HepG2 (cell line): Measurements from ENCODE around the gene THSD1. TPM values are rescaled to one million over a fixed set of nuclear protein-coding genes. Genes with fewer than 3 reads are reported as not detected.

Experiments
- ATAC-seq: fragments of 200-7000 bp; cut with Tn5 transposase; 3 replicates; pipeline ENCODE4 v1.9.1; 2020; ENCODE audit warnings: mild to moderate bottlenecking, moderate library complexity
- BruUV-seq: library from RNA; stranded (reverse); fragments of 400-500 nt; replicated peaks from 2 replicates; lab custom pipeline; 2021; lab: Mats Ljungman, UMichigan
- CTCF ChIA-PET: fragments of 300-600 bp; formaldehyde crosslinking; extraction: SDS; loops from one replicate; lab custom pipeline; 2021; ENCODE audit warnings: low total read pairs, inconsistent platforms, low intra/inter-chr PET ratio; lab: Yijun Ruan, JAX
- POLR2A ChIA-PET: fragments of 350-600 bp; sonication (Branson Sonifier 250); formaldehyde crosslinking; loops from one replicate; lab custom pipeline; 2020; ENCODE audit warnings: antibody characterized with exemption, inconsistent platforms; lab: Yijun Ruan, JAX
- DNase-seq: peaks from one replicate; pipeline ENCODE4 v3.0.0-alpha.2; 2015; ENCODE audit warnings: low spot score
- FAIRE-seq: peaks from 3 replicates; lab custom pipeline; 2011; peaks lifted over from hg19 to GRCh38; lab: Jason Lieb, UNC
- H2AFZ ChIP-seq: one replicate; pipeline ENCODE4 v1.6.1; 2011; ENCODE audit warnings: low read length, inconsistent platforms
- H3K27ac ChIP-seq: fragments of 300-600 bp; 3 replicates; pipeline ENCODE4 v1.8.0; 2011; ENCODE audit warnings: mixed run types, mild to moderate bottlenecking, mixed read lengths, low read length, inconsistent platforms; ENCODE audit not compliant: insufficient read depth; ENCODE audit errors: extremely low read length
- H3K27me3 ChIP-seq, 2 experiments: fragments of 200-600 bp in 1 of 2; 2 replicates in 1 of 2; 3 replicates in 1 of 2; pipeline versions ENCODE4 v1.6.0 to v1.8.0; 2011; ENCODE audit warnings: low read length in 2 of 2, mild to moderate bottlenecking in 2 of 2, moderate library complexity in 2 of 2, inconsistent platforms in 1 of 2; ENCODE audit not compliant: insufficient read depth in 2 of 2, control insufficient read depth in 1 of 2
- H3K36me3 ChIP-seq, 2 experiments: fragments of 200-600 bp in 1 of 2; replicated peaks in 1 of 2; 2 replicates in 1 of 2; 3 replicates in 1 of 2; pipeline versions ENCODE4 v1.5.1 to v1.8.0; 2011; ENCODE audit warnings: low read length in 2 of 2, inconsistent platforms in 1 of 2; ENCODE audit not compliant: insufficient read depth in 2 of 2, control insufficient read depth in 1 of 2
- H3K4me1 ChIP-seq: 2 replicates; pipeline ENCODE4 v1.5.1; 2012; ENCODE audit warnings: low read length, inconsistent platforms; ENCODE audit not compliant: insufficient read depth
- H3K4me2 ChIP-seq: 2 replicates; pipeline ENCODE4 v1.6.0; 2011; ENCODE audit warnings: low read depth, low read length, inconsistent platforms
- H3K4me3 ChIP-seq, 3 experiments: fragments of 200-600 bp in 1 of 3; sonication (generic), shearing (Covaris generic) in 1 of 3; replicated peaks in 1 of 3; 2 replicates each; pipeline ENCODE4 v1.5.1; 2011 to 2016; ENCODE audit warnings: low read length in 3 of 3, inconsistent platforms in 2 of 3, low read depth in 2 of 3, mild to moderate bottlenecking in 2 of 3, control low read depth in 1 of 3, mixed read lengths in 1 of 3; ENCODE audit not compliant: insufficient read depth in 1 of 3
- H3K79me2 ChIP-seq: one replicate; pipeline ENCODE4 v1.6.1; 2011; ENCODE audit warnings: low read length, inconsistent platforms; ENCODE audit not compliant: insufficient read depth
- H3K9ac ChIP-seq: 2 replicates; pipeline ENCODE4 v1.6.0; 2011; ENCODE audit warnings: mild to moderate bottlenecking, low read depth, low read length, inconsistent platforms; ENCODE audit not compliant: insufficient read depth
- H3K9me3 ChIP-seq: 2 replicates; pipeline ENCODE4 v1.5.1; 2012; ENCODE audit warnings: mild to moderate bottlenecking, low read length
- H4K20me1 ChIP-seq: 2 replicates; pipeline ENCODE4 v1.6.0; 2011; ENCODE audit warnings: inconsistent platforms, mild to moderate bottlenecking, low read length, moderate library complexity; ENCODE audit not compliant: insufficient read depth
- ATM ChIP-seq: fragments of 450-650 bp; IDR thresholded peaks from 2 replicates; pipeline ENCODE4 v1.7.1; 2017; ENCODE audit warnings: mild to moderate bottlenecking, borderline replicate concordance
- CENPT ChIP-seq: sonication (generic); formaldehyde crosslinking; IDR thresholded peaks from 2 replicates; pipeline ENCODE4 v1.8.0; 2022; ENCODE audit warnings: low read depth, mild to moderate bottlenecking, moderate library complexity, missing genetic modification reagents
- KDM5A ChIP-seq: fragments of 200-600 bp; sonication (generic); IDR thresholded peaks from 2 replicates; pipeline ENCODE4 v1.7.0; 2018; ENCODE audit warnings: antibody characterized with exemption, mild to moderate bottlenecking, low read length, borderline replicate concordance
- MBD4 ChIP-seq: IDR thresholded peaks from 2 replicates; pipeline ENCODE4 v1.6.1; 2012; ENCODE audit warnings: low read length, inconsistent platforms, borderline replicate concordance
- NFIC ChIP-seq: IDR thresholded peaks from 2 replicates; pipeline ENCODE4 v1.6.1; 2012; ENCODE audit warnings: mild to moderate bottlenecking, low read length, inconsistent platforms
- SOX13 ChIP-seq, 3 experiments: fragments of 450-650 bp in 1 of 3; sonication (generic) in 1 of 3; formaldehyde crosslinking in 1 of 3; IDR thresholded peaks in 2 of 3; conservative IDR thresholded peaks in 1 of 3; 2 replicates each; pipeline versions ENCODE4 v1.5.0 to v1.6.1; 2016 to 2020; ENCODE audit warnings: antibody characterized with exemption in 1 of 3, mild to moderate bottlenecking in 1 of 3, missing compliant biosample characterization in 1 of 3, missing genetic modification reagents in 1 of 3, moderate library complexity in 1 of 3
- TP53 ChIP-seq: sonication (generic); formaldehyde crosslinking; conservative IDR thresholded peaks from 2 replicates; pipeline ENCODE4 v1.4.0; 2020; ENCODE audit warnings: missing genetic modification reagents
- ZBTB3 ChIP-seq: sonication (generic); formaldehyde crosslinking; IDR thresholded peaks from 2 replicates; pipeline ENCODE4 v1.4.0; 2020; ENCODE audit warnings: low read depth, mild to moderate bottlenecking, moderate library complexity, missing genetic modification reagents, borderline replicate concordance
- ZNF230 ChIP-seq: sonication (generic); formaldehyde crosslinking; IDR thresholded peaks from 2 replicates; pipeline ENCODE4 v1.4.0; 2020; ENCODE audit warnings: mild to moderate bottlenecking, missing genetic modification reagents
- ZNF75D ChIP-seq: sonication (generic); formaldehyde crosslinking; IDR thresholded peaks from 2 replicates; pipeline ENCODE4 v1.8.1; 2023; ENCODE audit warnings: missing genetic modification reagents, mild to moderate bottlenecking, borderline replicate concordance
- ZNF761 ChIP-seq: sonication (generic); formaldehyde crosslinking; conservative IDR thresholded peaks from 2 replicates; pipeline ENCODE4 v1.4.0; 2020; ENCODE audit warnings: mild to moderate bottlenecking, missing genetic modification reagents
- ZNF878 ChIP-seq: sonication (generic); formaldehyde crosslinking; IDR thresholded peaks from 2 replicates; pipeline ENCODE4 v1.8.1; 2023; ENCODE audit warnings: mild to moderate bottlenecking, missing genetic modification reagents, moderate library complexity
- ZSCAN21 ChIP-seq: sonication (generic); formaldehyde crosslinking; IDR thresholded peaks from 2 replicates; pipeline ENCODE4 v1.8.0; 2022; ENCODE audit warnings: mild to moderate bottlenecking, missing genetic modification reagents, moderate library complexity, borderline replicate concordance
- WGBS: methylation state at CpG from one replicate; pipeline ENCODE4 v1.1.6; 2017; ENCODE audit warnings: low lambda C conversion rate; 5-methylcytosine and 5-hydroxymethylcytosine counted together
- in situ Hi-C: cut with HindIII; loops from 2 replicates; pipeline ENCODE4 v1.10.0; 2017; ENCODE audit warnings: low pct_unique_long_range_greater_than_20kb; ENCODE audit not compliant: extremely low pct_ligation_motif_present
- intact Hi-C: fragments of 100-400 bp; cut with micrococcal nuclease; formaldehyde crosslinking; loops from one replicate; pipeline ENCODE4 v1.10.0; 2022; ENCODE audit not compliant: unreplicated experiment
- polyA plus RNA-seq, 8 experiments: library from polyadenylated mRNA; depleted of rRNA in 3 of 8; stranded (reverse) in 7 of 8; unstranded in 1 of 8; fragments of >200 nt; fragmentation: Illumina TruSeq in 4 of 8; extraction: Trizol in 4 of 8; gene quantifications; 2 replicates each; pipeline versions ENCODE4 v1.2.1 to v1.2.3, GENCODE V29; 2011 to 2016; ENCODE audit warnings: low read depth in 4 of 8, missing spikeins in 1 of 8, mixed read lengths in 1 of 8; ENCODE audit not compliant: insufficient read depth in 1 of 8
- total RNA-seq, 5 experiments: library from RNA; depleted of rRNA; stranded (reverse); fragments of >200 nt; fragmentation: Illumina TruSeq; extraction: Trizol; gene quantifications; 2 replicates each; pipeline ENCODE4 v1.2.3, GENCODE V29; 2016; ENCODE audit warnings: low read depth in 1 of 5
- TF ChIP-seq, protein P1 (sequence below): sonication (generic); formaldehyde crosslinking; IDR thresholded peaks from 2 replicates; pipeline ENCODE4 v1.4.0; 2020; ENCODE audit warnings: mild to moderate bottlenecking, missing genetic modification reagents
- TF ChIP-seq, protein P2 (sequence below): IDR thresholded peaks from 2 replicates; pipeline ENCODE4 v1.6.1; 2016; ENCODE audit warnings: low read depth, missing genetic modification reagents, missing compliant biosample characterization

THSD1 gene
- total and polyA plus RNA-seq, 2 of the 13 experiments (the other 11 are each of a cell fraction or from before 2014, with no cell fraction given), result 0.11 to 0.15 TPM

DNA sequence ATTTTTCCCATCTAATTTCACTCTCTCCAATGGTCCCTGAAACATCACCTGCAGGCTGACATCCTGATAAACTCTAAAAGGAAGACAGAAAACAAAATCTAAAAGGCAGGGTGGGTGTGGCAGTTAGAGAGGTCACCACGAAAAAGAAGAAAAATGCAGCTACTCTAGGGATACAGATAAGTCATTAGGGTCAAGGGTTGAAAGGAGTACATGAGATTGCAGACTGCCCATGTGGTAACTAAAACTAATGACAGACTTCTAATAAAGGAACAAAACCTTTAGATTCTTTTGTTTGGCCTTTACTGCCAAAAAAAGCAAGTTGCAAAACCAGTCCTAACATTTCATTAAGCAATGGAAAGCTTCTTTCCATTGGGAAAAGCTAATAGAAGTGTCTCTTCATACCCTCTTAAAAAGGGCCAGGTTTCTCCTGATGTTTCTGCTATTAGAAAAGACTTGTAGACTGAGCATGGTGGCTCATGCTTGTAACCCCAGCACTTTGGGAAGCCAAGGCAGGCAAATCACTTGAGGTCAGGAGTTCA is 31.0 kb downstream of the THSD1 start:
- 0% methylated on average over 1 of the region's 1 CpG for WGBS
- H3K9ac ChIP-seq, result no peak overlapping the region
- peaks cover 0 to 36% of the 10 kb centered on the region in 2 experiments; a peak in 3 of 5 replicates for H3K27me3 ChIP-seq
- H3K4me2 ChIP-seq, result no peak overlapping the region
- H3K9me3 ChIP-seq, result no peaks in the 10 kb centered on the region
- POLR2A ChIA-PET, result no interaction called here
- H3K79me2 ChIP-seq, result no peaks in the 10 kb centered on the region
- H3K4me3 ChIP-seq, result no peak overlapping the region
- no peak overlapping the region for H2AFZ ChIP-seq
- no peak overlapping the region for H3K27ac ChIP-seq
- CTCF ChIA-PET, result no interaction called here
- no peak for ATAC-seq
- in situ Hi-C loops (no loop called here), intact Hi-C loops (no loop called here)
- H3K4me1 ChIP-seq, result peaks cover 20% of the 10 kb centered on the region
- H4K20me1 ChIP-seq, result no peaks in the 10 kb centered on the region
- H3K36me3 ChIP-seq, result no peaks in the 10 kb centered on the region
- no TSS peak for BruUV-seq
- no peak for TF ChIP-seq NFIC
- no peak for TF ChIP-seq ZNF230 (CRISPR knock-in tag)
- TF ChIP-seq, protein P1, sequence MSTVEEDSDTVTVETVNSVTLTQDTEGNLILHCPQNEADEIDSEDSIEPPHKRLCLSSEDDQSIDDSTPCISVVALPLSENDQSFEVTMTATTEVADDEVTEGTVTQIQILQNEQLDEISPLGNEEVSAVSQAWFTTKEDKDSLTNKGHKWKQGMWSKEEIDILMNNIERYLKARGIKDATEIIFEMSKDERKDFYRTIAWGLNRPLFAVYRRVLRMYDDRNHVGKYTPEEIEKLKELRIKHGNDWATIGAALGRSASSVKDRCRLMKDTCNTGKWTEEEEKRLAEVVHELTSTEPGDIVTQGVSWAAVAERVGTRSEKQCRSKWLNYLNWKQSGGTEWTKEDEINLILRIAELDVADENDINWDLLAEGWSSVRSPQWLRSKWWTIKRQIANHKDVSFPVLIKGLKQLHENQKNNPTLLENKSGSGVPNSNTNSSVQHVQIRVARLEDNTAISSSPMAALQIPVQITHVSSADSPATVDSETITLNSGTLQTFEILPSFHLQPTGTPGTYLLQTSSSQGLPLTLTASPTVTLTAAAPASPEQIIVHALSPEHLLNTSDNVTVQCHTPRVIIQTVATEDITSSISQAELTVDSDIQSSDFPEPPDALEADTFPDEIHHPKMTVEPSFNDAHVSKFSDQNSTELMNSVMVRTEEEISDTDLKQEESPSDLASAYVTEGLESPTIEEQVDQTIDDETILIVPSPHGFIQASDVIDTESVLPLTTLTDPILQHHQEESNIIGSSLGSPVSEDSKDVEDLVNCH (CRISPR knock-in tag), result no peak
- TF ChIP-seq ATM, result no peak
- TF ChIP-seq SOX13 (IDR thresholded peaks at IDR 0.05), result no peak
- no peak for TF ChIP-seq SOX13 (CRISPR knock-in tag; conservative IDR thresholded peaks at IDR 0.05 in 1 of 2, IDR thresholded peaks at IDR 0.05 in 1 of 2)
- TF ChIP-seq TP53 (CRISPR knock-in tag), result no peak
- TF ChIP-seq MBD4, result no peak
- no peak for TF ChIP-seq KDM5A
- TF ChIP-seq ZSCAN21 (CRISPR knock-in tag), result no peak
- no peak for TF ChIP-seq ZBTB3 (CRISPR knock-in tag)
- TF ChIP-seq CENPT (CRISPR knock-in tag), result no peak
- TF ChIP-seq, protein P2, sequence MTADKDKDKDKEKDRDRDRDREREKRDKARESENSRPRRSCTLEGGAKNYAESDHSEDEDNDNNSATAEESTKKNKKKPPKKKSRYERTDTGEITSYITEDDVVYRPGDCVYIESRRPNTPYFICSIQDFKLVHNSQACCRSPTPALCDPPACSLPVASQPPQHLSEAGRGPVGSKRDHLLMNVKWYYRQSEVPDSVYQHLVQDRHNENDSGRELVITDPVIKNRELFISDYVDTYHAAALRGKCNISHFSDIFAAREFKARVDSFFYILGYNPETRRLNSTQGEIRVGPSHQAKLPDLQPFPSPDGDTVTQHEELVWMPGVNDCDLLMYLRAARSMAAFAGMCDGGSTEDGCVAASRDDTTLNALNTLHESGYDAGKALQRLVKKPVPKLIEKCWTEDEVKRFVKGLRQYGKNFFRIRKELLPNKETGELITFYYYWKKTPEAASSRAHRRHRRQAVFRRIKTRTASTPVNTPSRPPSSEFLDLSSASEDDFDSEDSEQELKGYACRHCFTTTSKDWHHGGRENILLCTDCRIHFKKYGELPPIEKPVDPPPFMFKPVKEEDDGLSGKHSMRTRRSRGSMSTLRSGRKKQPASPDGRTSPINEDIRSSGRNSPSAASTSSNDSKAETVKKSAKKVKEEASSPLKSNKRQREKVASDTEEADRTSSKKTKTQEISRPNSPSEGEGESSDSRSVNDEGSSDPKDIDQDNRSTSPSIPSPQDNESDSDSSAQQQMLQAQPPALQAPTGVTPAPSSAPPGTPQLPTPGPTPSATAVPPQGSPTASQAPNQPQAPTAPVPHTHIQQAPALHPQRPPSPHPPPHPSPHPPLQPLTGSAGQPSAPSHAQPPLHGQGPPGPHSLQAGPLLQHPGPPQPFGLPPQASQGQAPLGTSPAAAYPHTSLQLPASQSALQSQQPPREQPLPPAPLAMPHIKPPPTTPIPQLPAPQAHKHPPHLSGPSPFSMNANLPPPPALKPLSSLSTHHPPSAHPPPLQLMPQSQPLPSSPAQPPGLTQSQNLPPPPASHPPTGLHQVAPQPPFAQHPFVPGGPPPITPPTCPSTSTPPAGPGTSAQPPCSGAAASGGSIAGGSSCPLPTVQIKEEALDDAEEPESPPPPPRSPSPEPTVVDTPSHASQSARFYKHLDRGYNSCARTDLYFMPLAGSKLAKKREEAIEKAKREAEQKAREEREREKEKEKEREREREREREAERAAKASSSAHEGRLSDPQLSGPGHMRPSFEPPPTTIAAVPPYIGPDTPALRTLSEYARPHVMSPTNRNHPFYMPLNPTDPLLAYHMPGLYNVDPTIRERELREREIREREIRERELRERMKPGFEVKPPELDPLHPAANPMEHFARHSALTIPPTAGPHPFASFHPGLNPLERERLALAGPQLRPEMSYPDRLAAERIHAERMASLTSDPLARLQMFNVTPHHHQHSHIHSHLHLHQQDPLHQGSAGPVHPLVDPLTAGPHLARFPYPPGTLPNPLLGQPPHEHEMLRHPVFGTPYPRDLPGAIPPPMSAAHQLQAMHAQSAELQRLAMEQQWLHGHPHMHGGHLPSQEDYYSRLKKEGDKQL (CRISPR knock-in tag), result no peak
- no peak for TF ChIP-seq ZNF878
- no peak for TF ChIP-seq ZNF761 (CRISPR knock-in tag)
- TF ChIP-seq ZNF75D (CRISPR knock-in tag), result no peak
- no peak for DNase-seq
- no peak for FAIRE-seq
